Heart left ventricle (tissue), 16 donors: ENCODE measurements around the gene CACNG8. TPM values are rescaled to one million over a fixed set of nuclear protein-coding genes. Genes with fewer than 3 reads are reported as not detected.

ENCODE experiments used
- ATAC-seq, 4 donors: fragments of 200-7000 bp; cut with Tn5 transposase; one replicate each; pipeline ENCODE4 v1.9.1; 2020 to 2022; ENCODE audit warnings: moderate library complexity in 4 of 4, mild to moderate bottlenecking in 3 of 4, moderate number of reproducible peaks in 1 of 4
- DNase-seq, 5 donors: peaks; one replicate each; pipeline ENCODE4 v3.0.0-alpha.2; 2020
- H3K27ac ChIP-seq, 12 donors: fragments of 200-600 bp; sonication (generic) in 4 of 12; one replicate each; pipeline versions ENCODE4 v1.5.0 to v1.8.0; 2016 to 2022; ENCODE audit warnings: mild to moderate bottlenecking in 2 of 12
- H3K27me3 ChIP-seq, 9 donors: fragments of 200-600 bp; sonication (generic) in 2 of 9; one replicate each; pipeline versions ENCODE4 v1.5.1 to v1.8.0; 2016 to 2022; ENCODE audit warnings: mild to moderate bottlenecking in 3 of 9
- H3K36me3 ChIP-seq, 9 donors: fragments of 200-600 bp; sonication (generic) in 2 of 9; one replicate each; pipeline versions ENCODE4 v1.5.0 to v1.8.0; 2018 to 2022; ENCODE audit warnings: mild to moderate bottlenecking in 2 of 9
- H3K4me1 ChIP-seq, 12 donors: fragments of 200-600 bp; sonication (generic) in 4 of 12; one replicate each; pipeline versions ENCODE4 v1.5.0 to v1.8.0; 2016 to 2022; ENCODE audit warnings: mild to moderate bottlenecking in 3 of 12
- H3K4me3 ChIP-seq, 12 donors: fragments of 200-600 bp; sonication (generic) in 4 of 12; one replicate each; pipeline versions ENCODE4 v1.5.0 to v1.8.0; 2017 to 2022; ENCODE audit warnings: mild to moderate bottlenecking in 9 of 12, moderate library complexity in 4 of 12
- H3K9me3 ChIP-seq, 12 donors: fragments of 200-600 bp; sonication (generic) in 4 of 12; one replicate each; pipeline versions ENCODE4 v1.5.0 to v1.8.0; 2016 to 2022; ENCODE audit warnings: mild to moderate bottlenecking in 1 of 12
- POLR2A ChIP-seq, 2 donors: fragments of 450-650 bp; IDR thresholded peaks; one replicate each; pipeline ENCODE4 v1.6.1; 2017; ENCODE audit warnings: antibody characterized with exemption in 2 of 2, mild to moderate bottlenecking in 2 of 2, moderate library complexity in 2 of 2
- WGBS, 4 donors: extraction: QIAGEN DNeasy Blood & Tissue Kit in 2 of 4; methylation state at CpG; one replicate each; pipeline versions ENCODE4 v1.1.5 to v1.1.7; 2013 to 2018; 5-methylcytosine and 5-hydroxymethylcytosine counted together
- intact Hi-C, 10 donors: fragments of 100-400 bp; cut with DNase I; formaldehyde crosslinking; loops; one replicate each; pipeline versions ENCODE4 v1.11.1 to v1.14.2; 2022
- polyA plus RNA-seq, 2 donors: library from polyadenylated mRNA; stranded (reverse); fragments of 200-250 nt; gene quantifications; one replicate each; pipeline ENCODE4 v1.2.3, GENCODE V29; 2013
- total RNA-seq, 9 donors: library from RNA; depleted of rRNA in 2 of 9; stranded (reverse); fragments of >200 nt in 2 of 9; fragmentation: NEBNext Ultra II Directional in 3 of 9; extraction: Animal tissue kit (Norgen Biotek cat#: 25700) in 3 of 9; gene quantifications; one replicate each; pipeline versions ENCODE4 v1.1.0 to v1.2.4, GENCODE V29; 2016 to 2023
- TF ChIP-seq, protein P1 (sequence below), 12 donors: fragments of 200-600 bp; sonication (generic) in 4 of 12; IDR thresholded peaks; one replicate each; pipeline versions ENCODE4 v1.5.0 to v1.8.0; 2018 to 2022; ENCODE audit warnings: antibody characterized with exemption in 12 of 12, mild to moderate bottlenecking in 5 of 12
- donor health status: ischemic (EF 13 %, LVEDD 7.1; RV severe dilation, severe dysfunction).
- donor health status: healthy with polysubstance abuse.
- donor health status: DM: no; HTN: yes; CAD: no.
- donor health status: DM: no; HTN: no; CAD: no.
- donor health status: ischemic (EF 25% LVEDD 6.9; RV normal size, moderate dysfunction).
- donor health status: ischemic (EF 25% LVEDD 5.7; RV mildly dilated, moderate dysfunction).
- donor health status: healthy.
- donor health status: DM: yes; HTN: yes; CAD: no.
- donor health status: ischemic (EF 35%, LVEDD 5.7; RV mildly dilated, moderate dysfunction).
- donor health status: nonischemic (EF 11% LVEDD 7.7; RV severe dilation, severe dysfunction).
- donor health status: DM: yes; HTN: yes; CAD: no.
- donor health status: PGD.
- donor health status: ischemic (EF 29% LVEDD 5.4; RV normal size, mild dysfunction).
- donor health status: nonischemic (EF 23%, LVEDD 6.1; RV moderate dilation, normal function).

CACNG8 gene
- total and polyA plus RNA-seq, 11 donors = 0.02 to 0.22 (median 0.10) TPM; not detected in 4

- WGBS, 4 donors = 1 to 6% (median 2%) methylated on average over 12 to 14 of the region's 14 CpGs
- Histone ChIP-seq H3K27ac (no peak overlapping the region), H3K4me3 (no peak overlapping the region), H3K27me3 (peaks cover 33 to 90% (median 55%) of the 10 kb centered on the region in 9 donors), H3K9me3 (peaks cover 0 to 3% (median 0%) of the 10 kb centered on the region in 12 donors), H3K4me1 (peaks cover 0 to 5% (median 0%) of the 10 kb centered on the region in 12 donors), H3K36me3 (no peaks in the 10 kb centered on the region)
- intact Hi-C loops = no loop called here
- no peak for TF ChIP-seq POLR2A (IDR thresholded peaks at IDR 0.05)
- TF ChIP-seq, protein P1, sequence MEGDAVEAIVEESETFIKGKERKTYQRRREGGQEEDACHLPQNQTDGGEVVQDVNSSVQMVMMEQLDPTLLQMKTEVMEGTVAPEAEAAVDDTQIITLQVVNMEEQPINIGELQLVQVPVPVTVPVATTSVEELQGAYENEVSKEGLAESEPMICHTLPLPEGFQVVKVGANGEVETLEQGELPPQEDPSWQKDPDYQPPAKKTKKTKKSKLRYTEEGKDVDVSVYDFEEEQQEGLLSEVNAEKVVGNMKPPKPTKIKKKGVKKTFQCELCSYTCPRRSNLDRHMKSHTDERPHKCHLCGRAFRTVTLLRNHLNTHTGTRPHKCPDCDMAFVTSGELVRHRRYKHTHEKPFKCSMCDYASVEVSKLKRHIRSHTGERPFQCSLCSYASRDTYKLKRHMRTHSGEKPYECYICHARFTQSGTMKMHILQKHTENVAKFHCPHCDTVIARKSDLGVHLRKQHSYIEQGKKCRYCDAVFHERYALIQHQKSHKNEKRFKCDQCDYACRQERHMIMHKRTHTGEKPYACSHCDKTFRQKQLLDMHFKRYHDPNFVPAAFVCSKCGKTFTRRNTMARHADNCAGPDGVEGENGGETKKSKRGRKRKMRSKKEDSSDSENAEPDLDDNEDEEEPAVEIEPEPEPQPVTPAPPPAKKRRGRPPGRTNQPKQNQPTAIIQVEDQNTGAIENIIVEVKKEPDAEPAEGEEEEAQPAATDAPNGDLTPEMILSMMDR (IDR thresholded peaks at IDR 0.05) = no peak
- DNase-seq (no peak), ATAC-seq (no peak)
These were observed 4.6 kb upstream of the CACNG8 start for GRCh38 chr19:53958168-53958571.

DNA sequence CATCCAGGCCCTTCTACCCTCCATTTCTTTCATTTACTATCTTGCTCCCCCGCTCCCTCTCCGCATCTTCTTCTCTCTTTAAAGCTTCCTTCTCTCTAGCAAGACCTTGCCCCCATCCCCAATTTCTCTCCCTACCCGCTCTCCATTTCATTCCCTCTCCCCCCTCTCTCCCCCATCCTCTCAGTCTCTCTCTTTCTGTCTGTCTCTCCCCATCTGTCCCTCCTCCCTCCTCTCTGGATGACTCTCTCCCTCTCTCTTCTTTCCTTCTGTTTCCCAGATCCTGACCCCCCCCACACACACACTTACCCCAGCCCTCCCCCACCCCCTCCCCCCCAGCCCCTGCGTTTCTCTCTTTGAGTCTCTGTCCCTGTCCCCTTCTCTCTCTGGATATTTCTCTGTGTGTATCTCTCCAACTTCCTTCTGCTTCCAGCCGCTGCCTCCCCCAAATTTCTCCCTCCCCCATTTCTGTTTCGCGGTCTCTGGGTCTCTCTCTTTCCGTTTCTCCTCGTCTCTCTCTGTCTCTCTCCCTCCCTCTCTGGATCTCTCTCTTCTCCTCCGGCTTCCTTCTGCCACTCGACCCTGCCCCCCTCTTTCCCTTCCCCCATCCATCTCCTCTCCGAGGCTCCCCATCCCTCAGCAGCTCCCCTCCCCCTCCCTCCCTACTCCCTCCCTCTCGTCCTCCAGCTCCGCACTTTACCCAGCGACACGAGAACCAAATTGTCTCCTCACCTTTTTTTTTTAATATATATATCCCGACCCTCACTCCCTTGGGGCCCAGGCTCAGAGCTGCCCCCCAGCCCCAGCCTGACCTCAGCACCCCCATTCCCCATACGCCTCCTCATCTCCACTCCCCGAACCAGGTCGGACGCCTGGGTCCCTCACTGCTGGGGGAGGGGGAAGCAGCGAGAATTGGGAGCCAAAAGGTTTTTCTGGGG lies 3.6 kb upstream of the CACNG8 start:
- no peak overlapping the region for H3K27ac ChIP-seq
- H3K36me3 ChIP-seq = no peaks in the 10 kb centered on the region
- ATAC-seq (no peak), DNase-seq (no peak)
- peaks cover 0 to under 1% (median 0%) of the 10 kb centered on the region in 12 donors for H3K9me3 ChIP-seq
- intact Hi-C loops = no loop called here
- peaks cover 35 to 89% (median 64%) of the 10 kb centered on the region in 9 donors for H3K27me3 ChIP-seq
- TF ChIP-seq POLR2A (IDR thresholded peaks at IDR 0.05) = no peak
- TF ChIP-seq, protein P1 (IDR thresholded peaks at IDR 0.05) = no peak
- WGBS, 4 donors = 1 to 3% (median 2%) methylated on average over 22 of the region's 22 CpGs
- peaks cover 0 to 7% (median 0%) of the 10 kb centered on the region in 12 donors for H3K4me1 ChIP-seq
- H3K4me3 ChIP-seq = no peak overlapping the region

DNA sequence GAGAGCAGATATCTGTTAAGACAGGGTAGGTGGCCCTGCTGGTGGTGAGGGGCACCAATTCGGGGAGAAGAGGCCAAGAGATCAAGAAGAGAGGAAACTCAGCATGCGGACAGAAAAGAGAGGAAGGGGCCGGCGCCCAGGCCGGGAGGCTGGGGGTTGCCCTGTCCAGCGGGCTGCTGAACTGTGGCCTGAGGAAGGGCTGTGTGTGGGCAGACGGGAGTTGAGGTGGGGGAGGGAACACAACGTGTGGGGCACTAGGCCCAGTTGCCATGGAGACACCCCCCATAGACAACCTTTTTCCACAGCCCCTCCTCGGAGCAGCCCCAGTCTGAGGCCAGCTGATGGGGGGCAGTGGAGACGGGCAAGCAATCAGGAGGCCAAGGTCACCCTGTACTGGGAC lies 2.5 kb upstream of the CACNG8 start:
- Histone ChIP-seq H3K27me3 (peaks cover 35 to 89% (median 64%) of the 10 kb centered on the region in 9 donors), H3K9me3 (no peaks in the 10 kb centered on the region), H3K27ac (no peak overlapping the region), H3K36me3 (no peaks in the 10 kb centered on the region), H3K4me1 (peaks cover 0 to 7% (median 2%) of the 10 kb centered on the region in 12 donors), H3K4me3 (no peak overlapping the region)
- intact Hi-C loops = no loop called here
- TF ChIP-seq POLR2A (IDR thresholded peaks at IDR 0.05) = no peak
- TF ChIP-seq, protein P1 (IDR thresholded peaks at IDR 0.05) = no peak
- WGBS, 4 donors = 3 to 10% (median 7%) methylated on average over 10 of the region's 10 CpGs
- DNase-seq = no peak
- ATAC-seq = no peak

DNA sequence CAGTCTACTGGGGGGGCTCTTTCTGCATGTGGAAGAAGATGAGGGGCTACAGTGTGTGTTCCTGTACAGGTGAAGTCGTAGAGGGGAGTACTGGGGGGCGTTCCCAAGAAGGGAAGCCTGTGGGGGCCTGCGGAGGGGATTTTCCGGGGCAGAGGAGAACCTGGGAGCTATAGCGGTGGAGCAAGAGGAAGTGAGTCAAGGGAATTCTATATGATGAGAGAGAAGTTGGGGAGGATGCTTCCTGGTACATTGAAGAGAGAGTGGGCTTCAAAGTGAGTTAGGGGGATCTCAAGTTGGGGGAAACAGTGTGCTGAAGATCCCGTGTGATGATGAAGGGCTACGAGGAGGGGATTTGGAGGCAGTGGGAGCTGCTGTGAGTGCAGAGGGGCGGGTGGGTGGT lies 1.9 kb upstream of the CACNG8 start:
- Histone ChIP-seq H3K27ac (no peak overlapping the region), H3K4me1 (peaks cover 0 to 10% (median 2%) of the 10 kb centered on the region in 12 donors), H3K27me3 (peaks cover 35 to 85% (median 60%) of the 10 kb centered on the region in 9 donors), H3K9me3 (no peaks in the 10 kb centered on the region), H3K4me3 (no peak overlapping the region), H3K36me3 (no peaks in the 10 kb centered on the region)
- intact Hi-C loops = no loop called here
- WGBS, 4 donors = 5 to 9% (median 6%) methylated on average over 8 of the region's 8 CpGs
- TF ChIP-seq, protein P1 (IDR thresholded peaks at IDR 0.05) = no peak
- ATAC-seq = no peak
- no peak for DNase-seq
